GM03348 (cell line): ENCODE measurements around the gene PACS2.

Experiments
- DNase-seq: peaks from one replicate; pipeline ENCODE4 v3.0.0; 2012; ENCODE audit warnings: low spot score

Gene PACS2

GRCh38 chr14:105369653-105370040, 55.1 kb downstream of the PACS2 start:
- DNase-seq = no peak

DNA sequence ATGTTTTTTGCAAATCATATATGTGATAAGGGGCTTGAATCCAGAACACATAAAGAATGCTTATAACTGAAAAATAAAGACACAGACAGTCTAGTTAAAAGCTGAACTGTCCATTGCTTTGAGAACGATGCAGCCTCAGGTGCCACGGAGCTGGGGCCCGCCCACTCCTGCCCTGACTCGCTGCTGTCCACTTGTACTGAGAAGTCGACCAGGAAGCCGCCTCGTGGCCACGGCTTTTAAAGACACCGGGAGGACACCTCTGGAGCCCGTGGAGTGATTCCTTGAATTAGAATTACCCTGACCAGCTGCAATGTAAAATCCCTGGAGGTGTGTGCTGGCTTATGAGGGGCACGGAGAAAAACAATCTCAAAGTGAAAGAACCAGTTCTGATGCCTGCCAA, 59.8 kb downstream of the PACS2 start:
- no peak for DNase-seq

DNA sequence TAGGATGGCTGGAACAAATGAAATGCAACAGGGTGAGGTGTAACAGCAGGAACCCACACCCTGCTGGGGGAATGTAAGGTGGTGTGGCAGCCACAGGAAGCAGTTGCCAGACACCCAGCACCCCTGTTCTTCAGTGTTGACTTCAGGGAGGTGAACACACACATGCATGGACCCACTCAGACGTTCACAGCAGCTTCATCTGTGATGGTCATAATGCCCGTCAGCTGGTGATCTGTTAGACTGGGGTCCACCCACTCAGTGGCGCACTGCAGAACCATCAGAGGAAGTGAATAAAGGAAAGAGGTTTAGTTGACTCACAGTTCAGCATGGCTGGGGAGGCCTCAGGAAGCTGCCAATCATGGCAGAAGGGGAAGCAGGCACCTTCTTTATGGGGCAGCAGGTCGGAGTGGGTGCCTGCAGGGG, 61.1 kb downstream of the PACS2 start:
- no peak for DNase-seq

GRCh38 chr14:105376521-105377440, 62.2 kb downstream of the PACS2 start:
- no peak for DNase-seq

GRCh38 chr14:105377555-105378182, 63.1 kb downstream of the PACS2 start:
- DNase-seq = no peak

DNA sequence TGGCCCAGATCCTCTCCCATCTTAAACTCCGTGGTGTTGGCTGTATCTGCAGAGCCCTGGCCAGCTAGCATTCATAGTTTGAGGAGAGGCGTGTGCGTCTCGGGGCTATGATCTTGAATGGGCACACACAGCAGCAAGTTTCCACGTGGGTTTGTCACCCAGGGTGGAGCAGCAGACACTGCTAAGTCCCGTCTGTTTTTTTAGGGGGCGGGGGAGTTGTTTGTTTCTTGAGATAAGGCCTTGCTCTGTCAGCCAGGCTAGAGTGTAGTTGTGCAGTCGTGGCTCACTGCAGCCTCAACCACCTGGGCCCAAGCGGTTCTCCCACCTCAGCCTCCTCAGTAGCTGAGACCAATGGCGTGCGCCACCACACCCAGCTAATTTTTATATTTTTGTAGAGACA, 63.7 kb downstream of the PACS2 start:
- DNase-seq = no peak

DNA sequence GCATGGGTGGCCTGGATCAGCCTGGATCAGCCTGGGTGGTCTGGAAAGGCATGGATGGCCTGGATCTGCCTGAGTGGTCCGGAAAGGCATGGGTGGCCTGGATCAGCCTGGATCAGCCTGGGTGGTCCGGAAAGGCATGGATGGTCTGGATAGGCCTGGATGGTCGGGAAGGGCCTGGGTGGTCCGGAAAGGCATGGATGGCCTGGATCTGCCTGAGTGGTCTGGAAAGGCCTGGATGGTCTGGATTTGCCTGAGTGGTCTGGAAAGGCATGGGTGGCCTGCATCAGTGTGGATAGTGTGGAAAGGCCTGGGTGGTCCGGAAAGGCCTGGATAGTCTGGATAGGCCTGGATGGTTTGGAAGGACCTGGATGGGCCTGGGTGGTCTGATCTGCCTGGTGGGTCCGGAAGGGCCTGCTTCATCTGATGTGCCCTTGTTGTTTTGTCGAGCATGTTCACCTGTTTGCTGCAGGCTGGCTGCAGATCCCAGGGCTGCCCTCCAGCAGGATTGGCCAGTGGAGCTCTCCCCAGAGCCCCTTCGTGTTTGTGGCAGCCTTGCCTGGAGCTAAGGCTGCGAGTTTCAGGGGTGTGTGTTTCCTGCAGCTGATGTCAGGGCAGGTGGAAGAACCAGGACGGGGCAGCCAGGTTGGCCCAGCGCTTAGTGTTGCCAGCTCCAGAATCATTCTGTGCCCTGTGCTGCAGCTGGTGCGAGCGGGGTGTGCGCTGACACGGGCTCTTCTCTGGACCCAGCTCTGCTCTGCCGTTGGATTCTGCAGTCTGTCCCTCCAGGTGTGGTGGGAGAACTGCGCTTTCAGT, 64.5 kb downstream of the PACS2 start:
- no peak for DNase-seq

DNA sequence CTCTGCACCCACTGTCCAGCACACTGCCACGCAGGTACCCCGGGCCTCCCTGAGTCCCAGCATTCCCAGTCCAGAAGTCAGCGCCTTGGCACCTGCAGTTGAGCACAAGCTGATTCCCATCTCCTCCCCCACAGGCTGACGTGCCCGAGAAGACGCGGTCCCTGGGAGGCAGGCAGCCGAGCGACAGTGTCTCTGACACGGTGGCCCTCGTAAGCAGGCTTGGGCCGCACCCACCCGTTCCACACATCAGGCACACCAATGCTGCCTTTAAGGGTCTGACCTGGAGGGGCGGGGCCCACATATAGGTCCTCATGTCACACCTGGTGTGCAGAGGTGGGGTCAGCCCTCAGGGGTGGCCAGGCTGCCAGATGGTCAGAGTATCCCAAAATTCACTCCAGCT, 65.4 kb downstream of the PACS2 start:
- no peak for DNase-seq

- no peak for DNase-seq
Observed at GRCh38 chr14:105380756-105381155, 66.2 kb downstream of the PACS2 start.

DNA sequence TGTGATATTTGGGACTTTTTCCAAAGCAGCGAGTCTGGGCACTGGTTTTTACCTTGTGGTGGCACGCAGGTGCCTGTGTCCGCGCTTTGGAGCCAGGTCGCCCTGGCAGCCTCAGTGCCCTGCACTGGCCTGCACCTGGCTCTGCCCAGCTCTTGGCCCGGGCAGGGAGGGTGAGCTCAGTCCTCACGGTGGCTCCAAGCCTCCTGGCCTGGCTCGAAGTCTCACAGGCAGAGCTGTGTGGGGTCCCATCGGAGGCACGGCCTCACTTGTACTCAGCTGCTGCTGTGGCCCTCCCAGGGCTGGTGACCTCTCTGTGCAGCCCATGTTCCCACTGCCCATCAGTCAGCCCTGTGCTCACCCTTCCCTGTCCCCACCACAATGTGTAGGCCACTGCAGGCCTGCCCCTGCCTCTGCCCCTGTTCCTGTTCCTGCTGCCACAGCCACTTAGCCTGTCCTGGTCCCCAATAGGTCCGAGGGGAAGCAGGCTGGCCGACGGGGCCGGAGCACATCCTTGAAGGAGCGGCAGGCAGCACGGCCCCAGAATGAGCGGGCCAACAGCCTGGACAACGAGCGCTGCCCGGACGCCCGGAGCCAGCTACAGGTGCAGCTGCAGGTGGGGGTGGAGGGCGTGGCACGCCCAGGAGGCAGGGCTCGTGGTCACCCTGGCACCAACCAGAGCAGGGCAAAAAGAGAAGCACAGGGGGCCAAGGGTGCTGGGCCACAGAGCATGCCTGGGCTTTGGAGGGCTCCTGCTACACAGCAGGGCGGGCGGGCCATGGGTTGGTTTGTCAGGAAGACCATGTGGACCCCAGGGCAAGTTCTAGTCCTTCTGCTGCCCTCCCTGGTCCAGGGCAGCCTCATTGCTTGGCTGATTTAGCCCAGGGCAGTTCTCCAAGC, 67.1 kb downstream of the PACS2 start:
- no peak for DNase-seq

- no peak for DNase-seq
Observed at GRCh38 chr14:105382343-105383082, 68.0 kb downstream of the PACS2 start.

GRCh38 chr14:105383083-105383730, 68.7 kb downstream of the PACS2 start:
- DNase-seq = no peak

DNA sequence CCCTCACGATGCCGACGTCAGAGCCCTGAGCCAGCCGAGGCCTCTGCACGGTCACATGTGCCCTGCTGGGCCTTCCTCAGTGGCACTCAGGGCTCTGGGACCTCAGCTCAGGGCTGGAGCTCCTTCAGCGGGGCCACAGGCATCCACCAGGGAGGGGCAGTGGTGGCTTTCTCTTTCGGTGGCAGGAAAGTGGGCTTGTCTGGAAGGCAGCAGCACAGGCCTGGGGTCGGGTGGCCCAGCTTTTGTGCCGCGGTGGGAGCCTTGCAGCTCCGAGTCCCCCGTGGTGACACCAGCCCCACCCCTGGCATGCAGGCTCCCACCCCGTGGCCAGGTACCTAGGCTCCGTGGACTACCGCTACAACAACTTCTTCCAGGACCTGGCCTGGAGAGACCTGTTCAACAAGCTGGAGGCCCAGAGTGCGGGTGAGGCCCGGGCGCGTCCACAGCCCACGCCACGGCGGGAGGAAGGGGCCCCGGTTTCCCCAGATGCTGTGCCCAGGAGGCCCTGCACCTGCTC, 69.6 kb downstream of the PACS2 start:
- no peak for DNase-seq

- DNase-seq = no peak
Observed at GRCh38 chr14:105384605-105385321, 70.2 kb downstream of the PACS2 start.

DNA sequence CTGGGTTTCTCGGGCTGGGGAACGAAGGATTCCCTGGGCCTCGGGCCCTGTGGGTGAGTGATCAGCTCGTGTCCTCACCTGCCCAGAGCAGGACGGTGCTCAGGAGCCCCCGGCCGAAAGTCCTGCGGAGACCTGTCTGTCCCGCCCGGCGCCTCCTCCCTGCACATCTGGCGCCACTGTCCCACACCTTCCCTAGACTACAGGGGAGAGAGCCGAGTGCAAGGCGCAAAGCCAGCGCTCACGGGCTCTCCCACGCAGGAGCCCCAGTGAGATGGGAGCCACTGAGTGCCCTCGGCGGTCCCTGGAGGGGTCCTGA, 70.7 kb downstream of the PACS2 start:
- DNase-seq = no peak

DNA sequence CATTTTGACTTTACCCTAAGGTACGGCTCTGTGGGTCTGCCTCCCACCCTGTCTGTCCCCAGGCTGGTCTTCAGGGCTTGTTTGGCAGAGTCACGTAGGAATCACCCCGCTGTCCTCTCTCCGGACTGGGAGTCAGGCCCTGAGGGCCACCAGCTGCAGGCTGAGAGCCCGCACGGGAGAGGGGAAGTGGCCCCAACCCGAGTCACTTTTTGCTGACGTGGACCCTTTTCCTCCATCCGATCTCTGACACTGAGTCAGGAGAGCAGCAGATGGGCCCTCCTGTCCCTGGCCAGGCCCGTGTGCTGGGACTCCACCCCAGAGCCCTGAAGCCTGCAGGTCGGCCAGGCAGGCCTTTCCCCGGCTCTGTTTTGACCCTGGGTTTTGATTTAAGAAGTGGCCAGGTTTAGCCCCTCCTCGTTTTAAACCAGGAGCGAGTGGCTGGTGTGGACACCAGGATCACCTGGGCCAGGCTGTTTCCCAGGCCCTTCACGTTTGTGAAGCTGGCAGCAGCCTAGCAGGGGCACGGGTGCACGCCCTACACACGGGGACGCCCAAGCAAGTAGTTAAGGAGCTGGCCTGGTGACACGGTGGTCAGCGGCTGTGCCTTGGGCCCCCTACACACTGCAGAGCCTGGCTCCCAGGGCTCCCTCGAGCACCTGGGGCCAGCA, 71.3 kb downstream of the PACS2 start:
- DNase-seq = no peak

DNA sequence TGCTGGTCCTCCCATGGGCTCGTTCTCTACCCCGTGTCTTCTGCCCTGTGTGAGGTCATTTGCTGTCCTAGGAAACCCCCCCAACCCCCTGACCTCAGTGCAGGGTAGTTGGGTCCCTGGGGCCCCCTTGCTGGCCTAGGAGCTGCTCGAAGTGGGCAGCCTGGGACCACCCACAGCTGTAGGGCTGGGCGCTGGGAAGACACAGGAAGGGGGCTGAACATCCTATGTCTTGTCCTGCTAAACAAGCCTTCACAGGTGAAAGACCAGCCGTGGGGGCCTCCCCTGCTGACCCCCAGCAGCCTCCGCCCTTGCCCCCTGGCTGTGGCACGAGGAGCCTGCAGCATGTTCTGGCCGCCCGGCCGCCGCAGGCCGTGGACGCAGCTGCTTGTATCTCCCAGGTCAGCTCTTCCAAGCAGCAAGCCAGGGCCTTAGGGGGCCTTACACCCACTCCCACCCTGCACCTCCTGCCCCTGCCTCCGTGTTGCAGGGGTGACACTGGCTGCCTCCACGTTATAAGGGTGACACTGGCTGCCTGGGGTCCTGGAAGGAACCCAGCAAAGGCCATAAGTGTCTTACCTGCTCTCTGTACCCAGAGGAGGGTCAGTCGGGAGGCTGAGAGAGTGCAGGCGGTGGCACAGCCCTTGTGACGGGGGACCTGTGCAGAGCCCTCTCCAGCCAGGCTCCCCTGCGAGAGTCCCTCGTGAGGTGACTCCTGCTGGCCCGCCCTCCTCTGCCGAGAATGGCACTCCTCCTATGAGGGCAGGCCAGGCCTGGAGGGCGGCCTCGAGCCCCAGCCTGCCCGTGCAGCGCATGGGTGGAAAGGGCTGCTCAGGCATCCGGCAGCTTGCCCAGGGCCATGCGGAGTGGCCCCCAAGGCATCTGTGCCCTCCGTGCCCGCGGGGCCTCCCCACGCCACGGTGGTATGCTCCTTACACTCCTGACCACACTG, 72.3 kb downstream of the PACS2 start:
- no peak for DNase-seq

- DNase-seq = no peak
Observed at GRCh38 chr14:105387530-105387922, 73.0 kb downstream of the PACS2 start.
